BLaER1 treated with 17β-estradiol and CSF1 and Interleukin-3, amounts not matched to agents 10 nM and 100 nM (cell line): ENCODE measurements around the gene CASP3.

Experiments
- H3K27ac ChIP-seq, 11 experiments: shearing (Covaris generic); formaldehyde crosslinking; 2 replicates each; pipeline ENCODE4 v1.8.1; 2022
- H3K27me3 ChIP-seq, 11 experiments: shearing (Covaris generic); formaldehyde crosslinking; 2 replicates each; pipeline ENCODE4 v1.8.1; 2022
- H3K36me3 ChIP-seq, 11 experiments: shearing (Covaris generic); formaldehyde crosslinking; 2 replicates each; pipeline ENCODE4 v1.8.1; 2022
- H3K4me1 ChIP-seq, 10 experiments: shearing (Covaris generic); formaldehyde crosslinking; 2 replicates each; pipeline ENCODE4 v1.8.1; 2022
- H3K4me2 ChIP-seq, 11 experiments: shearing (Covaris generic); formaldehyde crosslinking; 2 replicates each; pipeline ENCODE4 v1.8.1; 2022
- H3K4me3 ChIP-seq, 10 experiments: shearing (Covaris generic); formaldehyde crosslinking; 2 replicates each; pipeline ENCODE4 v1.8.1; 2022
- H3K9ac ChIP-seq, 11 experiments: shearing (Covaris generic); formaldehyde crosslinking; 2 replicates each; pipeline ENCODE4 v1.8.1; 2022
- H3K9me3 ChIP-seq, 11 experiments: shearing (Covaris generic); formaldehyde crosslinking; replicated peaks in 1 of 11; 2 replicates each; pipeline ENCODE4 v1.8.1; 2022
- H4K20me1 ChIP-seq, 11 experiments: shearing (Covaris generic); formaldehyde crosslinking; 2 replicates each; pipeline ENCODE4 v1.8.1; 2022
- Cebpa-rat ChIP-seq, 11 experiments: shearing (Covaris generic); IDR thresholded peaks; 2 replicates each; pipeline ENCODE4 v1.8.1; 2022

CASP3 gene

GRCh38 chr4:184590196-184590595 lies 59.1 kb downstream of the CASP3 start:
- H3K4me3 ChIP-seq = no peak overlapping the region
- no peak for TF ChIP-seq Cebpa-rat (IDR thresholded peaks at IDR 0.05)
- peaks cover 0 to 5% (median 4%) of the 10 kb centered on the region in 10 experiments; a peak in 14 of 20 replicates for H3K4me1 ChIP-seq
- H4K20me1 ChIP-seq = no peaks in the 10 kb centered on the region
- no peaks in the 10 kb centered on the region for H3K27me3 ChIP-seq
- no peaks in the 10 kb centered on the region for H3K36me3 ChIP-seq
- no peak overlapping the region for H3K27ac ChIP-seq
- no peak overlapping the region for H3K9ac ChIP-seq
- H3K9me3 ChIP-seq = peaks cover 0 to 20% (median 0%) of the 10 kb centered on the region in 11 experiments; a peak in 5 of 22 replicates
- H3K4me2 ChIP-seq = no peak overlapping the region

DNA sequence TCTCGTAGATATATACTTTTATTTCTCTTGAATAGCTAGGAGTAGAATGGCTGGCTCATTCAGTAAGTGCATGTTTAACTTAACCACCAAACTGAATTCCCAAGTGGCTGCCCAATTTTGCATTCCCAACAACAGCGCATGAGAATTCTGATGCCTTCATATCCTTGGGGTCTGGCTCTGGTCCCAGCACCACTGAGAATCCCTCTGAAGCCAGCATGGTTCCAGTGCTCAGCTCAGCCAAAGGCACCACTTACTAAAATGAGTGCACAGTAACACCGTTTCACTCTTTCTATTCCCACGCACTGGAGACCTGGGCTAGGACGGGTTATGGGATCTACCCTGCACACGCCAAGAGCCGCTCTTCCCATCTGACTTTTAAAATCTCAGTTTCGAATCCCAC lies 60.4 kb downstream of the CASP3 start:
- TF ChIP-seq Cebpa-rat (IDR thresholded peaks at IDR 0.05) = no peak
- H3K27ac ChIP-seq = no peak overlapping the region
- H3K4me3 ChIP-seq = no peak overlapping the region
- no peaks in the 10 kb centered on the region for H3K27me3 ChIP-seq
- peaks cover 0 to 18% (median 18%) of the 10 kb centered on the region in 10 experiments; a peak in 15 of 20 replicates for H3K4me1 ChIP-seq
- H3K9ac ChIP-seq = no peak overlapping the region
- no peaks in the 10 kb centered on the region for H3K36me3 ChIP-seq
- H4K20me1 ChIP-seq = no peaks in the 10 kb centered on the region
- H3K9me3 ChIP-seq = peaks cover 0 to 20% (median 0%) of the 10 kb centered on the region in 11 experiments; a peak in 4 of 22 replicates
- H3K4me2 ChIP-seq = no peak overlapping the region

DNA sequence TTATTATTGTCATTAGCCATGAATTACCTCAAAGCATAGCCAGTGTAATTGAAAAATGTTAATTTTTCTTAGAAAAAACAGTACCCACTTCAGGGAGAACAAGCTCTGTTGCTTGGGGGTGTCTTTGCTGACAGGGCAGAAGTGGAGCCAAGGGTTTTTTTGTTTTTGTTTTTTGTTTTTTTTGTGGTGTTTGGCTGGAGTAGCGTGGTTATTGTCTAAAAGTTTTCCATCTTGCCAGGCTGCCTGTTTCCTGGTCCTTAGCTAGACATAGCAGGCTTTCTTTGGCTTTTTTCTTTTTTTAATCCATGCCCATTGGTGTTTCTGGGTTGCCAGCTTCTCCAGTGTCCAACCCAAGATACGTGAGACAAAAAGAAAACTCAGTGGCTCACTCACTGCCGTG lies 61.5 kb downstream of the CASP3 start:
- H3K4me2 ChIP-seq = no peak overlapping the region
- no peaks in the 10 kb centered on the region for H4K20me1 ChIP-seq
- H3K4me3 ChIP-seq = no peak overlapping the region
- no peaks in the 10 kb centered on the region for H3K27me3 ChIP-seq
- H3K4me1 ChIP-seq = peaks cover 0 to 22% (median 21%) of the 10 kb centered on the region in 10 experiments; a peak in 15 of 20 replicates
- H3K27ac ChIP-seq = no peak overlapping the region; a peak in 1 of 22 replicates
- H3K9me3 ChIP-seq = peaks cover 0 to 25% (median 0%) of the 10 kb centered on the region in 11 experiments; a peak in 5 of 22 replicates
- H3K36me3 ChIP-seq = no peaks in the 10 kb centered on the region
- no peak for TF ChIP-seq Cebpa-rat (IDR thresholded peaks at IDR 0.05)
- H3K9ac ChIP-seq = no peak overlapping the region

- H3K36me3 ChIP-seq = no peaks in the 10 kb centered on the region
- H3K4me2 ChIP-seq = no peak overlapping the region
- no peak overlapping the region for H3K9ac ChIP-seq
- no peak for TF ChIP-seq Cebpa-rat (IDR thresholded peaks at IDR 0.05)
- H3K27me3 ChIP-seq = no peaks in the 10 kb centered on the region
- no peaks in the 10 kb centered on the region for H4K20me1 ChIP-seq
- H3K27ac ChIP-seq = no peak overlapping the region
- peaks cover 0 to 22% (median 21%) of the 10 kb centered on the region in 10 experiments; a peak in 15 of 20 replicates for H3K4me1 ChIP-seq
- H3K4me3 ChIP-seq = no peak overlapping the region
- H3K9me3 ChIP-seq = peaks cover 0 to 28% (median 0%) of the 10 kb centered on the region in 11 experiments; a peak in 5 of 22 replicates
Measured at GRCh38 chr4:184587221-184587620, 62.0 kb downstream of the CASP3 start.

GRCh38 chr4:184583738-184584502 lies 65.3 kb downstream of the CASP3 start:
- no peak overlapping the region for H3K4me3 ChIP-seq
- peak overlapping the region in 8 of 11 experiments; percentile 35 to 65 (median 54); a peak in 13 of 22 replicates for H3K4me2 ChIP-seq
- peaks cover 0 to 5% (median 0%) of the 10 kb centered on the region in 11 experiments; a peak in 1 of 22 replicates for H3K36me3 ChIP-seq
- peaks cover 25 to 43% (median 30%) of the 10 kb centered on the region in 11 experiments for H3K9me3 ChIP-seq
- peak overlapping the region in 5 of 11 experiments; percentile 32 to 58 (median 45); a peak in 6 of 22 replicates for H3K9ac ChIP-seq
- H3K4me1 ChIP-seq = peaks cover 0 to 22% (median 21%) of the 10 kb centered on the region in 10 experiments; a peak in 15 of 20 replicates
- peak overlapping the region in 8 of 11 experiments; percentile 46 to 76 (median 66); a peak in 16 of 22 replicates for H3K27ac ChIP-seq
- no peak for TF ChIP-seq Cebpa-rat (IDR thresholded peaks at IDR 0.05)
- no peaks in the 10 kb centered on the region for H4K20me1 ChIP-seq
- H3K27me3 ChIP-seq = no peaks in the 10 kb centered on the region
